ENCODE measurements around the gene COG3. TPM values are rescaled to one million over a fixed set of nuclear protein-coding genes. Genes with fewer than 3 reads are reported as not detected.

Gene COG3
- total and polyA plus RNA-seq, 7 donors = 22.9 to 30.7 (median 28.0) TPM

GRCh38 chr13:45576466-45576865, 111.7 kb downstream of the COG3 start:
- DNase-seq = no peak
- WGBS, 2 donors = 72 to 84% methylated on average over 4 of the region's 4 CpGs
- intact Hi-C loops (cut with DNase I) = no loop called here
- Histone ChIP-seq H3K4me1 (no peaks in the 10 kb centered on the region), H3K27me3 (peaks cover 0 to 5% (median 0%) of the 10 kb centered on the region in 3 donors), H3K36me3 (no peaks in the 10 kb centered on the region), H3K27ac (no peak overlapping the region), H3K4me3 (no peak overlapping the region), H3K9me3 (no peaks in the 10 kb centered on the region)
- TF ChIP-seq CTCF (IDR thresholded peaks at IDR 0.05) (no peak), EP300 (IDR thresholded peaks at IDR 0.05) (no peak), POLR2A (IDR thresholded peaks at IDR 0.05) (no peak), POLR2AphosphoS5 (IDR thresholded peaks at IDR 0.05) (no peak)

GRCh38 chr13:45582408-45583076, 117.8 kb downstream of the COG3 start:
- no peak overlapping the region for H3K27ac ChIP-seq
- intact Hi-C loops (cut with DNase I) = no loop called here

GRCh38 chr13:45584816-45585215, 120.1 kb downstream of the COG3 start:
- intact Hi-C loops (cut with DNase I) = no loop called here
- no peak overlapping the region for H3K4me3 ChIP-seq
- TF ChIP-seq POLR2AphosphoS5 (IDR thresholded peaks at IDR 0.05) = no peak
- no peak for TF ChIP-seq CTCF (IDR thresholded peaks at IDR 0.05)
- no peak for TF ChIP-seq EP300 (IDR thresholded peaks at IDR 0.05)
- TF ChIP-seq POLR2A (IDR thresholded peaks at IDR 0.05) = no peak
- no peaks in the 10 kb centered on the region for H3K9me3 ChIP-seq
- no peak for DNase-seq
- no peak overlapping the region for H3K27ac ChIP-seq
- 79 to 84% methylated on average over 6 of the region's 6 CpGs for WGBS, 2 donors
- H3K4me1 ChIP-seq = no peaks in the 10 kb centered on the region
- no peaks in the 10 kb centered on the region for H3K27me3 ChIP-seq
- H3K36me3 ChIP-seq = no peaks in the 10 kb centered on the region

More at GRCh38 chr13:45582408-45583076, 117.8 kb downstream of the COG3 start:
- no peaks in the 10 kb centered on the region for H3K4me1 ChIP-seq
- TF ChIP-seq EP300 (IDR thresholded peaks at IDR 0.05) = no peak
- no peak for TF ChIP-seq POLR2A (IDR thresholded peaks at IDR 0.05)
- TF ChIP-seq POLR2AphosphoS5 (IDR thresholded peaks at IDR 0.05) = no peak
- TF ChIP-seq CTCF (IDR thresholded peaks at IDR 0.05) = no peak
- no peak for DNase-seq
- WGBS, 2 donors = 57 to 71% methylated on average over 3 of the region's 3 CpGs
- H3K27me3 ChIP-seq = no peaks in the 10 kb centered on the region
- H3K9me3 ChIP-seq = no peaks in the 10 kb centered on the region
- H3K4me3 ChIP-seq = no peak overlapping the region
- H3K36me3 ChIP-seq = no peaks in the 10 kb centered on the region

Small RNA genes lying within 50 kb of the gene (small RNA-seq; reads per million reads assigned to genes)
- gene RNA5SP27 (0 reads per million in 3 donors), gene TIMM9P3 (0 reads per million in 3 donors)

Other genes with a start within 250 kb of the COG3 start
- 1,000 to 10,000 TPM; 3,556 to 5,645 (median 4,871) TPM for gene TPT1, start 123.8 kb upstream of the COG3 start, total RNA-seq
- gene TPT1, start 123.8 kb upstream of the COG3 start, polyA plus RNA-seq = over 10,000 TPM in 2 of 3 donors, 1,000 to 10,000 TPM in 1; 6,420 to 14,118 (median 13,579) TPM
- 10 to 100 TPM in 2 of 4 donors, 1 to 10 TPM in 2; 9.1 to 15.9 (median 10.2) TPM for gene SLC25A30, start 46.6 kb upstream of the COG3 start, total RNA-seq
- gene SLC25A30, start 46.6 kb upstream of the COG3 start, polyA plus RNA-seq = 1 to 10 TPM; 5.8 to 8.4 (median 6.5) TPM
- gene ERICH6B, start 150.8 kb downstream of the COG3 start, total RNA-seq = not detected
- gene ERICH6B, start 150.8 kb downstream of the COG3 start, polyA plus RNA-seq = not detected
- not detected for gene CBY2, start 237.4 kb downstream of the COG3 start, total RNA-seq
- gene CBY2, start 237.4 kb downstream of the COG3 start, polyA plus RNA-seq = not detected